GM19467 (cell line): ENCODE results near the gene SCYL1.

Source experiments
- ATAC-seq: cut with Tn5 transposase; IDR thresholded peaks from one replicate; pipeline ENCODE4 v1.9.1; 2021; ENCODE audit warnings: mild to moderate bottlenecking, moderate library complexity; ENCODE audit not compliant: unreplicated experiment

Gene SCYL1

DNA sequence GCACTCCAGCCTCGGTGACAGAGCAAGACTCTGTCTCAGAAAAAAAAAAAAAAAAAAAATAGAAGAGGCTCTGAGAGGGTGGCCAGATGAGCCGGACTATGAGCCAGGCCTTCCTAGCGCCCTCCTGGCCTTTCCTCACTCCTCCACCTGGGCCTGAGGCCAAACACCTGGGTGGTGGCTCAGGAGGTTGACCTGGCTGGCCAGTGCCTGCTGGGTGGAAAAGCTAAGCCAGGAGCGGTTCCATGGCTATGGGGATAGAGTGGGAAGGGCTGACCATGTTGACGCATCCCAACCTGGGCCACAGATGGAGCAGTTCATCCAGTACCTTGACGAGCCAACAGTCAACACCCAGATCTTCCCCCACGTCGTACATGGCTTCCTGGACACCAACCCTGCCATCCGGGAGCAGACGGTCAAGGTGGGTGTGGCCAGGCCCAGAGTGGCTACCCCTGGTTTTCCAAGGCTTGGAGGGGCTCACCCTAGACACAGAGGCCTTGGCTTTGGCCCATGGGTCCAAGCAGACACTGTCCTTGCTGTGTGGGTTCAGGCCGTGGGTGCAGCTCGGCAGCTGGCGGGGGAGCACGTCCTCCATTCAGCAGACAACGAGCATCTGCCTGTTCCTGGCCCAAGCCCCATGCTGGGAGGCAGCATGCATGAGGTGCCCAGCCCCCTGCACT lies 7.6 kb downstream of the SCYL1 start:
- ATAC-seq = no peak

DNA sequence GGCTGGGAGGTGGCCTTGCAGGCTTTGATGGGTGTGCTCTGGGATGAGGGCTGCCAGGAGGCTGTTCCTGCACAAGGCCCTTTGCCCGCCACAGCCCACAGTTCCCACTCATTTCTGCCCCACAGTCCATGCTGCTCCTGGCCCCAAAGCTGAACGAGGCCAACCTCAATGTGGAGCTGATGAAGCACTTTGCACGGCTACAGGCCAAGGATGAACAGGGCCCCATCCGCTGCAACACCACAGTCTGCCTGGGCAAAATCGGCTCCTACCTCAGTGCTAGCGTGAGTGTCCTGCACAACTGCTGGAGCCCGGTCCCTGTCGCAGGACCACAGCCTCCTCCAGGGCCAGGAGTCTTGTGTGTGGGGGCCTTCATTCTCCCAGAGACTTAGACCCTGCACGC lies 10.2 kb downstream of the SCYL1 start:
- ATAC-seq = no peak

DNA sequence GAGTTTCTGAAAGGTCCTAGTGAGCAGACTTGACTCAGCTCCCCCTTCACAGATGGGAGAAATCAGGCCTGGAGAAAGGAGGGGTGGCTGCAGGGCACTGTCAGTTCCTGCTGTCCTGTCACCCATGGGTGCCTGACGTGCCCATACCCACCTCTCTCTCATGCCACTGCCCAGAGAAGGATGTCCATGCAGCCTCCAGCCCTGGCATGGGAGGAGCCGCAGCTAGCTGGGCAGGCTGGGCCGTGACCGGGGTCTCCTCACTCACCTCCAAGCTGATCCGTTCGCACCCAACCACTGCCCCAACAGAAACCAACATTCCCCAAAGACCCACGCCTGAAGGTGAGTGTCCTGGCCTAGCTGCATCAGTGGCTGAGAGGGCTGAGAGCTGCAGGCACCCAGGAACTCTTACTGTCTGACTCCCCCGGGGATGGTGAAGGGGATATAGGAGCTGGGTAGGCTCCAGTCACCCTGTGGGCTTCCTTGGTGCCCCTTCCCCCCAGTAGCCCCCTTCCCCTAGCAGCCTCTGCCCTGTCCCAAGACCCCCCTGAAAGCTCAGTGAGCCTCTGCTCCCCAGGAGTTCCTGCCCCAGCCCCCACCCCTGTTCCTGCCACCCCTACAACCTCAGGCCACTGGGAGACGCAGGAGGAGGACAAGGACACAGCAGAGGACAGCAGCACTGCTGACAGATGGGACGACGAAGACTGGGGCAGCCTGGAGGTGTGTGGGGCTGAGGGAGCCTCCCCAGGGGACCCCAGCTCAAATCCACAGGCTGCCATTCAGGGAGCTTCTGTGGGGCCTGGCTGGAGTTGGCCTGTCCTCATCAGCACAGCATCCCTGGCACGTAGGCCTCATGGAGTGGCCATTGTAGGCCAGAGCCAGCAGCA lies 11.8 kb downstream of the SCYL1 start:
- ATAC-seq = no peak

DNA sequence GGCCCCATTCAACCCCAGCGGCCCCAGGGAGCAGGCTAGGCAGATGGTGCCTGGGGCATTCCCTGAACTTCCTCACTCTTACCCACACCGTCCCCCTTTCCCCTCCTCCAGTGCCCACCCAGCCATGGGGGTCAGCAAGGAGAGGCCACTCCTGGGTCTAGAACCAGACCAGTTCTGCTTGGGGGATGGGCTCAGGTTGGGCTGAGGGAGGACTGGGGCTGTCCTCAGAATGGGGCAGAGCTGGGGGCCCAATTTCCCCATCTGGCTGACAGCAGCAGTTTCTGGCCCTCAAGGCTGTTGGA lies 12.4 kb downstream of the SCYL1 start:
- ATAC-seq = no peak

DNA sequence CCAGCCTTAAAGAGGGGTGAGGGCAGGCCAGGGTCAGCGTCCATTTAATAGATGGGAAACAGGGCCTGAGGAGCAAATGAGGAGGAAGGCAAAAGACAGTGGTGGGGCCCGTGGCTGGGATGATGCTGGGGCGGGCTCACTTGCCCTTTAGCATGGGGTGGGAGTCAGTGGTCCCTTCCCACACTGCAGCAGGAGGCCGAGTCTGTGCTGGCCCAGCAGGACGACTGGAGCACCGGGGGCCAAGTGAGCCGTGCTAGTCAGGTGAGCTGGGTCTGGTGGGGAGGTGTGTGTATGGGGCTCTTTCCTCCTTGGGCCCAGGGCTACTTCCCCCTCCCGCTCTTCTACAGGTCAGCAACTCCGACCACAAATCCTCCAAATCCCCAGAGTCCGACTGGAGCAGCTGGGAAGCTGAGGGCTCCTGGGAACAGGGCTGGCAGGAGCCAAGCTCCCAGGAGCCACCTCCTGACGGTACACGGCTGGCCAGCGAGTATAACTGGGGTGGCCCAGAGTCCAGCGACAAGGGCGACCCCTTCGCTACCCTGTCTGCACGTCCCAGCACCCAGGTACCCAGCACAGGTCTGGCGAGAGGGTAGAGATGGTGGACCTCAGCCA lies 12.8 kb downstream of the SCYL1 start:
- ATAC-seq = no peak

DNA sequence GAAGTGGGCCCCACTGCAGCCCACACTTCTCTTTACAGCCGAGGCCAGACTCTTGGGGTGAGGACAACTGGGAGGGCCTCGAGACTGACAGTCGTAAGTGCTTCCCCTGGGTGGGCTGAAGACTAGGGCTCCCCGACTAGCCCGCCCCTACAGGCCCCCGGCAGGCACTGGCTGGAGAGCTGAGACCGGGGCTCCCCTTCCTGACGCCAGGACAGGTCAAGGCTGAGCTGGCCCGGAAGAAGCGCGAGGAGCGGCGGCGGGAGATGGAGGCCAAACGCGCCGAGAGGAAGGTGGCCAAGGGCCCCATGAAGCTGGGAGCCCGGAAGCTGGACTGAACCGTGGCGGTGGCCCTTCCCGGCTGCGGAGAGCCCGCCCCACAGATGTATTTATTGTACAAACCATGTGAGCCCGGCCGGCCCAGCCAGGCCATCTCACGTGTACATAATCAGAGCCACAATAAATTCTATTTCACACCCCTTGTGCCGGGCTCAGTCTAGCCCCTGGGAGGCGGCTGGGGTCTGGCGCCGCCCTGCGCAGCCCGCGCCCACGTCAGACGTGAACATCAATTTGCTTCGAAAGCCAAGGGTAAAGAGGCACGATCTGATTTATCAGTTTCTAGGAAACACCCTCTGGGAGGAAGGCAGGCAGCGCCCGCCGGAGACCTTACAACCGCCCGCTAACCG lies 13.5 kb downstream of the SCYL1 start:
- no peak for ATAC-seq

DNA sequence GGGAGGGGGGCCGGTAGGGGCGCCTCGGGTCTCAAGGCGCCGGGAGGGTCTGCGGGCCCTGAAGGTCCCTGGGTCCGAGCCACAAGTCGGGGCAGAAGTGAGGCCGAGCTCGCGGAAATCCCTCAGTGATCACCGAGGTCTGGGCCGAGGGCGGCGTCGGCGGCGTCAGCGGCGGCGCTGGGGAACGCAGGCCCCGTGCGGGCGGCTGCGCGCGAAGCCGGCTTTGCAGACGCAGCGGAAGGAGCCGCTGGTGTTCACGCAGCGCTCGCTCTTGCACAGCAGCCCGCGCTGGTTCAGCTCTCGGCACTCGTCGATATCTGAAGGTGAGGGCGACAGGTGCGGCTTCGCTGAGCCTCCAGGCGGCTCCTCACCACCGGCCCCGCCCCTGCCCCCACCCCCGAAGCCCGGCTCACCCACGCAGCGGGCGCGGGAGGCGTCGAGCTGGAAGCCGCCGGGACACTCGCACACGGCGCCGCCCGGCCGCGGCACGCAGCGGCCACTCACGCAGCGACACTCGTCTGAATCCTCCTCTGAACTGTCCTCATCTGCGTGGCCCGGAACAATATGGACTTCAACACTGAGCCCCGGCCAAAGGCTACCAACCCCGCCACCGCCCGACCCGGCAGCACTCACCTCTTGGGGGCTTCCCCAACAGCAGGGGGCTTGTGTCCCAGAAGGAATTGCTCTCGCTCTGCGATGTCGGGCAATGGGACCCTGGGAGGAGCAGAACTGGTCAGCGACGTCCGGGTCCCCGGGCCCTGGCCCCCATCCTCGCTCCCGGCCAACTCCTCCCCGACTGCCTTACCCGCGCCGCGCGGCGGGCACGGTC lies 14.2 kb downstream of the SCYL1 start:
- ATAC-seq = no peak

DNA sequence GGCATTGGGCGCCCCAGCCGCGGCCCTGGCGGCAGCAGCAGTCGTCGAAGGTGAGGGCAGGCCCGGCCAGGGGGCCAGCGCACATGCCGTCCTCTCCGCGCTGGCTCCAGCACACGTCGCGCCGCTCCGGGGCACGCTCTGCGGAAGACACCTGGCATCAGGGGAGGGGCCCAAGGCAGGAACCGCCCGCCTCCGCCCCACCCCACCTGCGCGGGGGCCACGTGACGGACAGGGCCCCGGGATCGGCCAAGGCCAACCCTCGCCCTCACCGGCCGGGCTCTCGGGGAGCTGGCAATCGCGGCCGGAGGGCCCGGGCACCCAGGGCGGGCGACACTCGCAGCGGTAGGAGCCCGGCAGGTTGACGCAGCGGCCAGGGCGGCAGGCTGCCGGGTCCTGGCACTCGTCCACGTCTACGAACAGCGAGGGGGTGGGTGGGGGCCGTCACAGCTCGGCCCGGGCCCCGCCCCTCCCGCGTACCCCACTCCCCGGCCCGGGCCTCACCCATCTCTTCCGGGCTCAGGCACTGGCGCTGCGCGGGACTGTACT lies 14.9 kb downstream of the SCYL1 start:
- peak; percentile 34 for ATAC-seq

DNA sequence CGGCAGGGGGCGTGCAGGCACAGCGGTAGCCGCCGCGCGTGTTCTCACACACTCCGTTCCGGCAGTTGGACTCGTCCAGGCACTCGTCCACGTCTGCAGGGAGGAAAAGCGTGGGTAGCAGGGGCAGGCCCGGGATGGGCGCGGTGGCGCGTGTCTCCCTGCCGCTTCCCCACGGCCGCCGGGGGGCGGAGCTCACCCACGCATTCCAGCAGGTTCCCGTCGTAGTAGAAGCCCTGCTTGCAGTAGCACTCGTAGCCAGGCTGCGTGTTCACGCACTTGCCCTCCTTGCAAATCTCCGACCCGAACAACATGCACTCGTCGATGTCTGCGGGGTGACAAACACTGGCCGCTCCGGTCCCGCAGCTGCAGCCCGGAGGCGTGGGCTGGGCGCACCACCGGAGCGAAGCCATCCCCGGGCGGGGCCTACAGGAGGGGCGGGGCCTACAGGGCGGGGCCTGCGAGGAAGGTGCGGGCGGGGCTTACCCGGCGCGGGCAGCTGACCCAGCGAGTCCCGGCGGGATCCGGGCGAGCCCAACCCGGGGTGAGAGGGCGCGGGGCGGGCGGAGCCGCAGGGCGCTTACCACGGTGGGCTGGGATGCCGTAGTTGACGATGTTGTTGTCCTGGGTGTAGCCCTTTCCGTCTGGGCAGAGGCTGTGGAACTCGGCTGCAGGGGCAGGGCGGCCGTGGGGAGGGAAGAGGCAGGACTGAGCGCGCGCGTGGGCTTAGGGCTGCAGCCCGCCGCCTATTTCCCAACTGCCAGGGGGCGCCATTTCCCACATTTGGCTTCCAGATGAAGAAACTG lies 15.6 kb downstream of the SCYL1 start:
- ATAC-seq = peak; percentile 57

DNA sequence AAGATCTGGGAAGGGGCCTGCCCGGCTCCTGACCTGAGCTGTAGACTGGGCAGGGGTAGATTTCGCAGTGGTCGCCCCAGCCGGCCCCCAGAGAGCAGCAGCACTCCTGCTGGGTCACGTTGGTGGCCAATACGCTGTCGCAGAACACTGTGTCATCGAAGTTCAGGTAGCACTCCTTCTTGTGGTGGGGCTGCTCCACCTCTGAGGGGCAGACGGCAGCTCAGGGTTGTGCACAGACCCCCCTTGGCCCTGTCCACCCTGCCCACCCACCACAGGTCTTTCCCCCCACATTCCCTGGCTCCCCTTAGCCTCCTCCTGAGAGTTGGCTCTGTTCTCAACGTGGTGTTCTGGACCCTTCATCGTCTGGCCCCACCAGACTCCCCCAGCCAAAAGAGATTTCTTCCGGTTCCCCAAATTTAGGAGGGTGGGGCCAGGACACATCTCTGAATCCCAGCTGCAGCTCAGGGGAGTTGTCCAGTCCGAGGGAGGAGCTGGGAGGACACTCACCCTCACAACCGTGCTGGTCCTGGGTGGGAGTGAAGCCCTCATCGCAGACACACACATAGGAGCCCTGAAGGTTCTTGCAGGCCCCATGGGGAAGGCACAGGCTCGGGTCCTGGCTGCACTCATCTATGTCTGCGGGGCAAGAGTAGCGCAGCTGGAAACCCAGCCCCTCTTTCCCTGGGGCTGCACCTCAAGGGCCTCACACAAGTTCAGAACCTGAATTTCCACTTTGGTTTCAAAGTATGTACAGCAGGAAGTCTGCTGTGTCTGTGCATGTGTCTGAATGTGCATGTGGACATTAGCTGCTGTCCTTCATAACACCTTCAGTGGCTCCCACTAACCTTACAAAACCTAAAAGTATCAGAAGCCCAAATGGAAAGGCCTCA lies 16.5 kb downstream of the SCYL1 start:
- ATAC-seq = no peak

DNA sequence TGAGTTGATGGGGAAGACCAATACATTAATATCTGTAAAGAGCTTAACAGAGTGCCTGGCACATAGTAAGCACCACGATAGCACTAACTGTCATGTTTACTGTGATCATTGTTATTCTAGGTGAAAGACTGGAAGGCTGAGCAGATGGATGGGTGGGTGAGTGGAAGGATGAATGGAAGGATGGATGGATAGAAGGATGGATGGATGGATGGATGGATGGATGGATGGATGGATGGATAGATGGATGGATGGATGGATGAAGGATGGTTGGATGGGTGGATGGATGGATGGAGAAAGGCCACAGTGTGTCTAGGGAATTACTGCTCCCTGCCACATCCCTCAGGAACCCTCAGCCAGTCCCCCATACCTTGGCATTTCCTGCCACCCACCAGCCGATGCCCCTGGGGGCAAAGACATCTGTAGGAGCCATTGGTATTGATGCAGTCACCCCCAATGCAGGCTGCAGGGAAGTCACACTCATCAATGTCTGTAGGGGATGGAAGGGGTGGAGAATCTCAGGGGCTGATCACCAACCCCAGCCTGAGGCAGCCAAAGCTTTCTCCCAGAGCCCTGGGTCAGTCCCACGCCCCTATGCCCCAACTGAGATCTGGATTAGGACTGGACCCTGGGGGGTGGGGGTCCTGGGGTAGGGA lies 18.0 kb downstream of the SCYL1 start:
- no peak for ATAC-seq

DNA sequence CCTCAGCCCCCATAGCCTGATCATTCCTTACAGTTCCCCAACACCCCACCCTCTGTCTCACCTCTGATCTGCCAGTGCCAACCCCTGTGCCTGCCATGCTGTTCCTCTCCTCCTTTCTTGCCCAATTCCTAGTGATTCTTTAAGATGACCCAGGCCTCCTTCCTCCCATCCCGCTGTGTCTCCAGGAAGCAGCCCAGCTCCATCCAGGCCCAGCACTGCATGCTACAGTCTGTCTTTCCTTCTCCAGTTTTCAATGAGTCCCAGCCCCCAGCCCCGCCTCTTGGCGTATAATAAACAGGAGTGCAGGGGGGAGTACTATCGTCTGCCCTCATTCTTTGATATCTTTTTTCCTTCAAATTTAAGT lies 21.0 kb downstream of the SCYL1 start:
- ATAC-seq = no peak

DNA sequence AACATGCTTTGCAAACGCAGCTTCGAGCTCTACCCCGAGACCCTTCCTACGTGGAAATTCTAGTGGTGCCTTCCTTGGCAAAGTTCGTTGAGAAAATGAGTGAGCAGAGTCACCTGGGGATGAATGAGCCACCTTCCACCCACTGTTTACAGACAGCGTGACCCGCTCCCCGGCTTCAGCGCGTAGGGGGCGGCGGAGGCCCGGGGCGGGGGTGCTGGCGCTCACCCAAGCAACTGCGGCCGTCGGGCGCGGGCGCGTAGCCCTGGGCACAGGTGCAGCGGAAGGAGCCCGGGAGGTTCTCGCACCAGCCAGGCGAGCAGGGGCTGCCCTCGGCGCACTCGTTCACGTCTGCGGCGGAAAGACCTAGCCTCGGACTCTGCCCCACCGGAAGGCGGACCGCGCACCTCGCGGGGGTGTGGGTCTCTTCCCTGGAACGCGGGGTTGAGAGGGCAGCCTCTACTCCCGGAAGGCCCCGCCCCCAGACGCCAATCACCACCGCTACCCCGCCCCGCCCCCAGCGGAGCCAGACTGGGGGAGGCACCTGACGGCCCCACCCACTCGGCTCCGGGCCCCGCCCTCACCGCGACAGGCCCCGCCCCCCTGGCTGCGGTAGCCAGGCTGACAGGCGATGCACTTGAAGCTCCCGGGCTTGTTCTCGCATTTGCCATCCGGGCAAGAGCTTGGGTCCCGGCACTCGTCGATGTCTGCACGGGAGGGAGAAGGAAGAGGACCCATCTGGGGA lies 21.5 kb downstream of the SCYL1 start:
- peak; percentile 68 for ATAC-seq

DNA sequence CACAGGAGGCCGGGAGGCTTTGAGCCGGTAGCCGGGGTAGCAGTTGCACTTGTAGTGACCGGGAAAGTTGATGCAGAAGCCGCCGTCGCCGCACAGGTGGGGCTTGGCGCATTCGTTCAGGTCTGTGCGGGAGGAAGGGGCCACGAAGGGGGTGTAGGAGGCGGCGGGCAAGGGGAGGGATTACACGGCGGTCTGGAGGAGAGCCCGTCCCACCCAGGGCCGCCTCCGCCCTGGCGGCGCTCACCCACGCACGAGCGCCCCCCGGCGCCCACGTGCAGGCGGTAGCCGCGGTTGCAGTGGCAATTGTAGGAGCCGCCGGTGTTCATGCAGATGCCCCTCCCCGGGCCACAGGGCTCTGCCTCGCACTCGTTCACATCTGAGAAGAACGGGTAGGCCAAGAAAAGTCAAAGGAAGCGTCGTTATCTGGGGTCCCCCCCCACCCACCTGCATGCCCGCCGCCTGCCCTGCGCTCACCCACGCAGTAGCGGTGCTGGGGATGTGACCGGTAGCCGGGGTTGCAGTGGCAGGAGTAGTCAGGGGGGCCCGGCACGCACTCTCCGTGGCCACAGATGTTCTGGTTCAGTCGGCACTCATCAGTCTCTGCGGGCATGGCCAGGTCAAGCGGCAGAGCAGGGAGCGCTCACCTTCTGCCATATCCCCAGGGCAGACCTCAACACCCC lies 22.7 kb downstream of the SCYL1 start:
- no peak for ATAC-seq

DNA sequence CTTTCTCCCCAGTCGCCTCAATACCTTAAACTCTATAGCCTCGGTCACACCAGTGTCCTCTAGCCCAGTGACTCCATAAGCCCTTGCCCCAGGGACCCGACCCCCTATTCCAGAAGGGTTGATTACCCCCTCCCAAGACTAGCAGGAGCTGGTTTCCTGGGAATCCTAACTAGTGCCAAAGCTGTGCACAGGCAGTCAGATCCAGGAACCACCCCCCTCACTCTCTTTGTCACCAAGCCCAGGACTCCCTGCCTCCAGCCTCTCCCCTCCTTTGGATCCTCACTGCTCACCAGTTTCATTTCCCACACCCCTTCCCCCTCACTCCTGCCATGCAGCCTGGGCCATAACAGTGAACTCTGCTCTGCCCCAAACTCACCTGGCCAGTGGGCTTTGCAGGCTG lies 23.5 kb downstream of the SCYL1 start:
- ATAC-seq = no peak

DNA sequence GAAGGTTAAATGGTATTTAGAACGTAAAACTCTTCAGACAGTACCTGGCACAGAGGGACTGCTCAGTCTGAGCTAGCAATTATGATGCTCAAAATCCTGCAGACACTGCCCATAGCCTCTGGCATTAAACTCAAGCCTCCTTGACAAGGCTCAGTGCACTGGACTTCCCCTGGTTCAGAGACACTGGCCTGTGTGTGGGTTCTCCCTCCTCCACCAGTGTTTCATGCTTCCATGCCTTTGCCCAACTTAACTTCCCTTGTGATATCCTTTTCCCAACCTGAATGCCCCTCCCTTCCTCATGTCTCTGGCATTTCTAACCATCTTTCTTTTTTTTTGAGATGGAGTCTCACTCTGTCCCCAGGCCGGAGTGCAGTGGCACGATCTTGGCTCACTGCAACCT lies 24.2 kb downstream of the SCYL1 start:
- no peak for ATAC-seq
